Sigmoid colon (tissue), 4 donors: Measurements from ENCODE around the gene FTL.

Experiments used
- CTCF ChIP-seq, 4 experiments: fragments of 450-650 bp in 3 of 4; fragments of 200-600 bp in 1 of 4; IDR thresholded peaks; one replicate each; pipeline ENCODE4 v1.5.1; 2016 to 2019; ENCODE audit warnings: antibody characterized with exemption in 4 of 4, mild to moderate bottlenecking in 3 of 4, moderate library complexity in 2 of 4
- POLR2A ChIP-seq, 2 donors: fragments of 450-650 bp; IDR thresholded peaks; one replicate each; pipeline ENCODE4 v1.6.1; 2016; ENCODE audit warnings: antibody characterized with exemption in 2 of 2, mild to moderate bottlenecking in 2 of 2, moderate library complexity in 2 of 2
- POLR2AphosphoS5 ChIP-seq, 4 donors: sonication (generic); formaldehyde crosslinking; IDR thresholded peaks; one replicate each; pipeline ENCODE4 v1.6.1; 2017; ENCODE audit warnings: antibody characterized with exemption in 4 of 4

- TF ChIP-seq POLR2A (IDR thresholded peaks at IDR 0.05) (no peak), CTCF (IDR thresholded peaks at IDR 0.05) (no peak), POLR2AphosphoS5 (IDR thresholded peaks at IDR 0.05) (no peak)
These were observed 47.0 kb upstream of the FTL start for GRCh38 chr19:48918071-48918470.
